ENCODE measurements around the gene ELK4.

The ELK4 gene

GRCh38 chr1:205620269-205620668, 11.5 kb downstream of the ELK4 start:
- H3K27me3 ChIP-seq (ENCODE audit: insufficient read depth, low read length, poor library complexity), result no peaks in the 10 kb centered on the region
- no peak overlapping the region for H4K8ac ChIP-seq (ENCODE audit: low read depth, low read length)
- H3K23ac ChIP-seq (ENCODE audit: low read length), result no peak overlapping the region
- peaks cover 10% of the 10 kb centered on the region for H3K79me2 ChIP-seq (ENCODE audit: control insufficient read depth, insufficient read depth, low read length)
- peaks cover 7% of the 10 kb centered on the region for H3K36me3 ChIP-seq (ENCODE audit: control insufficient read depth, insufficient read depth, low read length)
- H3K79me1 ChIP-seq (ENCODE audit: low read length), result peaks cover 2% of the 10 kb centered on the region
- no peak overlapping the region for H3K4ac ChIP-seq (ENCODE audit: low read depth, low read length)
- H4K5ac ChIP-seq (ENCODE audit: low read length), result no peak overlapping the region
- no peak overlapping the region for H2BK120ac ChIP-seq (ENCODE audit: low read depth, low read length)
- no peak overlapping the region for H2AK5ac ChIP-seq (ENCODE audit: low read length)
- no peak overlapping the region for H3K27ac ChIP-seq (ENCODE audit: low read depth, low read length)
- H3K4me3 ChIP-seq (ENCODE audit: low read length), result no peak overlapping the region
- no peak for DNase-seq
- no peaks in the 10 kb centered on the region for H3K4me1 ChIP-seq (ENCODE audit: control insufficient read depth, low read depth, low read length)
- no peak overlapping the region for H2BK15ac ChIP-seq (replicated peaks; ENCODE audit: low read depth)
- no peak overlapping the region for H2BK5ac ChIP-seq (ENCODE audit: low read length)
- H3K4me2 ChIP-seq (ENCODE audit: low read length), result no peak overlapping the region
- no CpG with 5 or more reads among the region's 6 CpGs for WGBS (ENCODE audit: extremely low coverage, insufficient coverage, low lambda C conversion rate)
- H3K9ac ChIP-seq (ENCODE audit: low read length), result no peak overlapping the region
- no peak overlapping the region for H3K56ac ChIP-seq (ENCODE audit: low read length)
- no peak overlapping the region for H3K18ac ChIP-seq (ENCODE audit: low read length)

DNA sequence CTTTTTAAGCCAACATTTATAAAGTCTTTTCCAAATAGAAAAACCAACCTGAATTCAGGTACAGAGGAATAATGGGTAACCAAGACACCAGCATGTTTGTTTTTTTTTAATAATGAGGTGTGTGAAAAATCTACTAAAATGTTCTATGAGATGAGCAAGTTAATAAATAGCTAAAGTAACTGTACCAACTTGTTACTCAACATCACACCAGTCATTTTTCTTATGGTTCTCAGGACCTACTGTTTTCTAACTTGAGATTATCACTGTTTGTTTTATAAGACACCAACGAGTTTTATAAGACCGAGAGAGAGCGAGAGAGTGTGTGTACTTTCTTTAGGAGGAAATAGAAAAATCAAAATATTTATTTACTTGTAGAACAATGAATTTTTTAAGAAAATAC, 12.4 kb downstream of the ELK4 start:
- H3K36me3 ChIP-seq (ENCODE audit: control insufficient read depth, insufficient read depth, low read length), result peaks cover 7% of the 10 kb centered on the region
- H3K27me3 ChIP-seq (ENCODE audit: insufficient read depth, low read length, poor library complexity), result no peaks in the 10 kb centered on the region
- no peak overlapping the region for H3K4ac ChIP-seq (ENCODE audit: low read depth, low read length)
- no peak overlapping the region for H3K27ac ChIP-seq (ENCODE audit: low read depth, low read length)
- no peak for DNase-seq
- no peaks in the 10 kb centered on the region for H3K4me1 ChIP-seq (ENCODE audit: control insufficient read depth, low read depth, low read length)
- no peak overlapping the region for H2BK15ac ChIP-seq (replicated peaks; ENCODE audit: low read depth)
- H3K18ac ChIP-seq (ENCODE audit: low read length), result no peak overlapping the region
- no peak overlapping the region for H3K56ac ChIP-seq (ENCODE audit: low read length)
- H2BK5ac ChIP-seq (ENCODE audit: low read length), result no peak overlapping the region
- H2AK5ac ChIP-seq (ENCODE audit: low read length), result no peak overlapping the region
- no peak overlapping the region for H4K8ac ChIP-seq (ENCODE audit: low read depth, low read length)
- no CpG with 5 or more reads among the region's 3 CpGs for WGBS (ENCODE audit: extremely low coverage, insufficient coverage, low lambda C conversion rate)
- no peak overlapping the region for H3K4me2 ChIP-seq (ENCODE audit: low read length)
- H3K79me1 ChIP-seq (ENCODE audit: low read length), result peaks cover 2% of the 10 kb centered on the region
- H3K79me2 ChIP-seq (ENCODE audit: control insufficient read depth, insufficient read depth, low read length), result peaks cover 5% of the 10 kb centered on the region
- no peak overlapping the region for H3K23ac ChIP-seq (ENCODE audit: low read length)
- no peak overlapping the region for H4K5ac ChIP-seq (ENCODE audit: low read length)
- no peak overlapping the region for H3K9ac ChIP-seq (ENCODE audit: low read length)
- H2BK120ac ChIP-seq (ENCODE audit: low read depth, low read length), result no peak overlapping the region
- H3K4me3 ChIP-seq (ENCODE audit: low read length), result no peak overlapping the region

- H3K23ac ChIP-seq (ENCODE audit: low read length), result no peak overlapping the region
- H3K4me3 ChIP-seq (ENCODE audit: low read length), result no peak overlapping the region
- H4K5ac ChIP-seq (ENCODE audit: low read length), result no peak overlapping the region
- no peak overlapping the region for H2BK5ac ChIP-seq (ENCODE audit: low read length)
- no peak overlapping the region for H4K8ac ChIP-seq (ENCODE audit: low read depth, low read length)
- no peak overlapping the region for H3K18ac ChIP-seq (ENCODE audit: low read length)
- H3K56ac ChIP-seq (ENCODE audit: low read length), result no peak overlapping the region
- no peaks in the 10 kb centered on the region for H3K79me2 ChIP-seq (ENCODE audit: control insufficient read depth, insufficient read depth, low read length)
- H3K79me1 ChIP-seq (ENCODE audit: low read length), result no peaks in the 10 kb centered on the region
- H3K4me1 ChIP-seq (ENCODE audit: control insufficient read depth, low read depth, low read length), result no peaks in the 10 kb centered on the region
- H2BK120ac ChIP-seq (ENCODE audit: low read depth, low read length), result no peak overlapping the region
- H3K4me2 ChIP-seq (ENCODE audit: low read length), result no peak overlapping the region
- no peak overlapping the region for H2BK15ac ChIP-seq (replicated peaks; ENCODE audit: low read depth)
- H3K4ac ChIP-seq (ENCODE audit: low read depth, low read length), result no peak overlapping the region
- no CpG with 5 or more reads among the region's 1 CpG for WGBS (ENCODE audit: extremely low coverage, insufficient coverage, low lambda C conversion rate)
- H3K27me3 ChIP-seq (ENCODE audit: insufficient read depth, low read length, poor library complexity), result no peaks in the 10 kb centered on the region
- H3K27ac ChIP-seq (ENCODE audit: low read depth, low read length), result no peak overlapping the region
- no peak overlapping the region for H3K9ac ChIP-seq (ENCODE audit: low read length)
- DNase-seq, result no peak
- no peak overlapping the region for H2AK5ac ChIP-seq (ENCODE audit: low read length)
- peaks cover 7% of the 10 kb centered on the region for H3K36me3 ChIP-seq (ENCODE audit: control insufficient read depth, insufficient read depth, low read length)
Observed at GRCh38 chr1:205616563-205617293, 15.1 kb downstream of the ELK4 start.

GRCh38 chr1:205615789-205616188, 16.0 kb downstream of the ELK4 start:
- no peak overlapping the region for H3K4me3 ChIP-seq (ENCODE audit: low read length)
- H3K18ac ChIP-seq (ENCODE audit: low read length), result no peak overlapping the region
- H2AK5ac ChIP-seq (ENCODE audit: low read length), result no peak overlapping the region
- no peak overlapping the region for H4K8ac ChIP-seq (ENCODE audit: low read depth, low read length)
- no peaks in the 10 kb centered on the region for H3K79me2 ChIP-seq (ENCODE audit: control insufficient read depth, insufficient read depth, low read length)
- no CpG with 5 or more reads among the region's 1 CpG for whole genome bisulfite sequencing (ENCODE audit: extremely low coverage, insufficient coverage, low lambda C conversion rate)
- H2BK5ac ChIP-seq (ENCODE audit: low read length), result no peak overlapping the region
- no peak overlapping the region for H3K4ac ChIP-seq (ENCODE audit: low read depth, low read length)
- H3K4me1 ChIP-seq (ENCODE audit: control insufficient read depth, low read depth, low read length), result no peaks in the 10 kb centered on the region
- no peaks in the 10 kb centered on the region for H3K79me1 ChIP-seq (ENCODE audit: low read length)
- H3K23ac ChIP-seq (ENCODE audit: low read length), result no peak overlapping the region
- H2BK15ac ChIP-seq (replicated peaks; ENCODE audit: low read depth), result no peak overlapping the region
- H3K36me3 ChIP-seq (ENCODE audit: control insufficient read depth, insufficient read depth, low read length), result peaks cover 7% of the 10 kb centered on the region
- H4K5ac ChIP-seq (ENCODE audit: low read length), result no peak overlapping the region
- H3K56ac ChIP-seq (ENCODE audit: low read length), result no peak overlapping the region
- no peaks in the 10 kb centered on the region for H3K27me3 ChIP-seq (ENCODE audit: insufficient read depth, low read length, poor library complexity)
- no peak overlapping the region for H3K9ac ChIP-seq (ENCODE audit: low read length)
- DNase-seq, result no peak
- H3K4me2 ChIP-seq (ENCODE audit: low read length), result no peak overlapping the region
- no peak overlapping the region for H2BK120ac ChIP-seq (ENCODE audit: low read depth, low read length)
- no peak overlapping the region for H3K27ac ChIP-seq (ENCODE audit: low read depth, low read length)

- Histone ChIP-seq H2AK5ac (ENCODE audit: low read length) (no peak overlapping the region), H2BK15ac (replicated peaks; ENCODE audit: low read depth) (no peak overlapping the region), H2BK5ac (ENCODE audit: low read length) (no peak overlapping the region), H3K18ac (ENCODE audit: low read length) (no peak overlapping the region), H3K79me1 (ENCODE audit: low read length) (no peaks in the 10 kb centered on the region), H4K5ac (ENCODE audit: low read length) (no peak overlapping the region), H4K8ac (ENCODE audit: low read depth, low read length) (no peak overlapping the region), H3K4me2 (ENCODE audit: low read length) (no peak overlapping the region), H3K4me3 (ENCODE audit: low read length) (no peak overlapping the region), H3K27ac (ENCODE audit: low read depth, low read length) (no peak overlapping the region), H3K56ac (ENCODE audit: low read length) (no peak overlapping the region), H3K23ac (ENCODE audit: low read length) (no peak overlapping the region), H3K27me3 (ENCODE audit: insufficient read depth, low read length, poor library complexity) (no peaks in the 10 kb centered on the region), H3K4ac (ENCODE audit: low read depth, low read length) (no peak overlapping the region), H3K36me3 (ENCODE audit: control insufficient read depth, insufficient read depth, low read length) (peaks cover 2% of the 10 kb centered on the region), H3K79me2 (ENCODE audit: control insufficient read depth, insufficient read depth, low read length) (no peaks in the 10 kb centered on the region), H3K9ac (ENCODE audit: low read length) (no peak overlapping the region), H3K4me1 (ENCODE audit: control insufficient read depth, low read depth, low read length) (no peaks in the 10 kb centered on the region), H2BK120ac (ENCODE audit: low read depth, low read length) (no peak overlapping the region)
- no CpG with 5 or more reads among the region's 2 CpGs for WGBS (ENCODE audit: extremely low coverage, insufficient coverage, low lambda C conversion rate)
- no peak for DNase-seq
Observed at GRCh38 chr1:205613854-205614412, 17.9 kb downstream of the ELK4 start.

- Histone ChIP-seq H2BK5ac (ENCODE audit: low read length) (no peak overlapping the region), H3K4ac (ENCODE audit: low read depth, low read length) (no peak overlapping the region), H3K4me3 (ENCODE audit: low read length) (no peak overlapping the region), H3K4me1 (ENCODE audit: control insufficient read depth, low read depth, low read length) (no peaks in the 10 kb centered on the region), H2AK5ac (ENCODE audit: low read length) (no peak overlapping the region), H3K27ac (ENCODE audit: low read depth, low read length) (no peak overlapping the region), H3K9ac (ENCODE audit: low read length) (no peak overlapping the region), H3K18ac (ENCODE audit: low read length) (no peak overlapping the region), H2BK15ac (replicated peaks; ENCODE audit: low read depth) (no peak overlapping the region), H2BK120ac (ENCODE audit: low read depth, low read length) (no peak overlapping the region), H4K5ac (ENCODE audit: low read length) (no peak overlapping the region), H3K27me3 (ENCODE audit: insufficient read depth, low read length, poor library complexity) (no peaks in the 10 kb centered on the region), H3K79me1 (ENCODE audit: low read length) (no peaks in the 10 kb centered on the region), H3K4me2 (ENCODE audit: low read length) (no peak overlapping the region), H4K8ac (ENCODE audit: low read depth, low read length) (no peak overlapping the region), H3K23ac (ENCODE audit: low read length) (no peak overlapping the region), H3K56ac (ENCODE audit: low read length) (no peak overlapping the region), H3K36me3 (ENCODE audit: control insufficient read depth, insufficient read depth, low read length) (peaks cover 2% of the 10 kb centered on the region), H3K79me2 (ENCODE audit: control insufficient read depth, insufficient read depth, low read length) (no peaks in the 10 kb centered on the region)
- WGBS (ENCODE audit: extremely low coverage, insufficient coverage, low lambda C conversion rate), result no CpG with 5 or more reads among the region's 1 CpG
- no peak for DNase-seq
Observed at GRCh38 chr1:205612556-205612955, 19.3 kb downstream of the ELK4 start.
